Activated CD8-positive, alpha-beta memory T cell treated with anti-CD3 and anti-CD28 coated beads, Interleukin-2, amount 50 U/mL, for 24 hours (primary cell): ENCODE measurements around the gene JMJD8.
A peak's percentile ranks its signal among the peaks of the same experiment; 100 is the strongest.

Source experiments
- DNase-seq: peaks from one replicate; pipeline ENCODE4 v3.0.0-alpha.2; 2020; ENCODE audit errors: extremely low read depth

Gene JMJD8

GRCh38 chr16:684071-684794, at the start of gene JMJD8:
Gene JMJD8 (minus strand): TSS chr16:684334. CDS start chr16:684319, 15 bp downstream.
- peak; percentile 93 for DNase-seq

GRCh38 chr16:733382-734207, 49.5 kb upstream of the JMJD8 start:
- no peak for DNase-seq

- DNase-seq: no peak
Observed at GRCh38 chr16:732936-733335, 48.8 kb upstream of the JMJD8 start.

GRCh38 chr16:732332-732731, 48.2 kb upstream of the JMJD8 start:
- DNase-seq: no peak

- DNase-seq: no peak
Observed at GRCh38 chr16:730666-731509, 46.8 kb upstream of the JMJD8 start.

GRCh38 chr16:729768-730665, 45.9 kb upstream of the JMJD8 start:
- DNase-seq: no peak

GRCh38 chr16:728890-729744, 45.0 kb upstream of the JMJD8 start:
- DNase-seq: no peak

- no peak for DNase-seq
Observed at GRCh38 chr16:728131-728889, 44.2 kb upstream of the JMJD8 start.

- no peak for DNase-seq
Observed at GRCh38 chr16:727291-727977, 43.3 kb upstream of the JMJD8 start.

GRCh38 chr16:726438-727290, 42.5 kb upstream of the JMJD8 start, which contains the start of the genes CCDC78 and HAGHL:
Gene CCDC78 (minus strand): TSS chr16:726443. CDS start chr16:726367, 76 bp downstream.
Gene HAGHL (plus strand): TSS chr16:727106. CDS start chr16:727510, 404 bp downstream.
- DNase-seq: no peak

- DNase-seq: no peak
Observed at GRCh38 chr16:726188-726437, 42.0 kb upstream of the JMJD8 start.

- no peak for DNase-seq
Observed at GRCh38 chr16:725463-726187, 41.5 kb upstream of the JMJD8 start.

GRCh38 chr16:725041-725376, 40.9 kb upstream of the JMJD8 start:
- DNase-seq: no peak

GRCh38 chr16:724188-725040, 40.3 kb upstream of the JMJD8 start:
- no peak for DNase-seq

GRCh38 chr16:723695-724094, 39.6 kb upstream of the JMJD8 start:
- no peak for DNase-seq

- DNase-seq: no peak
Observed at GRCh38 chr16:722835-723633, 38.9 kb upstream of the JMJD8 start.
